Measurements from ENCODE around the gene UBE2M.

The UBE2M gene

GRCh38 chr19:58570770-58571574 is 12.6 kb upstream of the UBE2M start:
- no peak for DNase-seq (ENCODE audit: low spot score)

- DNase-seq (ENCODE audit: low spot score), result no peak
Measured at GRCh38 chr19:58569943-58570670, 11.7 kb upstream of the UBE2M start.

GRCh38 chr19:58569191-58569942 is 11.0 kb upstream of the UBE2M start:
- no peak for DNase-seq (ENCODE audit: low spot score)

- no peak for DNase-seq (ENCODE audit: low spot score)
Measured at GRCh38 chr19:58568453-58569130, 10.2 kb upstream of the UBE2M start.

GRCh38 chr19:58566989-58567388 is 8.6 kb upstream of the UBE2M start:
- DNase-seq (ENCODE audit: low spot score), result no peak

- DNase-seq (ENCODE audit: low spot score), result no peak
Measured at GRCh38 chr19:58563823-58564222, 5.4 kb upstream of the UBE2M start.

- DNase-seq (ENCODE audit: low spot score), result peak; percentile 59
Measured at GRCh38 chr19:58563034-58563573, 4.7 kb upstream of the UBE2M start.

GRCh38 chr19:58562122-58563033 is 4.0 kb upstream of the UBE2M start:
- DNase-seq (ENCODE audit: low spot score), result peak; percentile 61

GRCh38 chr19:58561373-58562121 is 3.1 kb upstream of the UBE2M start:
- no peak for DNase-seq (ENCODE audit: low spot score)

GRCh38 chr19:58560921-58561320 is 2.5 kb upstream of the UBE2M start:
- DNase-seq (ENCODE audit: low spot score), result no peak

GRCh38 chr19:58560007-58560887 is 1.8 kb upstream of the UBE2M start:
- no peak for DNase-seq (ENCODE audit: low spot score)

- DNase-seq (ENCODE audit: low spot score), result peak; percentile 93
Measured at GRCh38 chr19:58559275-58560006, 1.0 kb upstream of the UBE2M start.

- peak; percentile 99 for DNase-seq (ENCODE audit: low spot score)
Measured at GRCh38 chr19:58558623-58559274, 338 bp upstream of the UBE2M start.

GRCh38 chr19:58557221-58558065 is 968 bp downstream of the UBE2M start:
- DNase-seq (ENCODE audit: low spot score), result no peak

GRCh38 chr19:58556622-58557220 is 1.7 kb downstream of the UBE2M start:
- no peak for DNase-seq (ENCODE audit: low spot score)

GRCh38 chr19:58555920-58556621 is 2.3 kb downstream of the UBE2M start:
- DNase-seq (ENCODE audit: low spot score), result no peak
